ENCODE results near the gene PRSS16.
A peak's percentile ranks its signal among the peaks of the same experiment; 100 is the strongest.

PRSS16 gene

GRCh38 chr6:27288136-27289044, 40.9 kb downstream of the PRSS16 start:
- no peak for DNase-seq

GRCh38 chr6:27290065-27290849, 42.8 kb downstream of the PRSS16 start:
- DNase-seq: no peak

- no peak for DNase-seq
These were observed 43.3 kb downstream of the PRSS16 start for GRCh38 chr6:27290850-27291208.

- peak; percentile 61 for DNase-seq
These were observed 46.1 kb downstream of the PRSS16 start for GRCh38 chr6:27293436-27294098.

DNA sequence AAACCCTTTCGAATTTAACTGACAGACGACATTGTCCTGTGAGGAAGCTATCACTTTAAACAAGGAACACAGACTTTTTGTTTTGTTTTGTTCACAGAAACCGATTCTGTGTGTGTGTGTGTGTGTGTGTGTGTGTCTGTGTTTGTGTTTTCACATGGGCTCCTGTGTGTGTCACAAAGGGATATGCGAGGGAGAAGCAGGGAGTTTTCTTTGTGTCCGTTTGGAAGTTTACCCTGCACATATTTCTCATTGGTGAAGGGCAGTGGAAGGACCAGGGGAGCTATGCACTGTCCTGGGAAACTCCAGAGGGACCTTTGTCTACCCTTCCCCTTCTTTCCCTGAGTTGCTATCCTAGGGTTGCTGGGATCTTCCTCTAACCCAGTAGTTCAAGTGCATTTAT, 46.9 kb downstream of the PRSS16 start:
- DNase-seq: no peak

DNA sequence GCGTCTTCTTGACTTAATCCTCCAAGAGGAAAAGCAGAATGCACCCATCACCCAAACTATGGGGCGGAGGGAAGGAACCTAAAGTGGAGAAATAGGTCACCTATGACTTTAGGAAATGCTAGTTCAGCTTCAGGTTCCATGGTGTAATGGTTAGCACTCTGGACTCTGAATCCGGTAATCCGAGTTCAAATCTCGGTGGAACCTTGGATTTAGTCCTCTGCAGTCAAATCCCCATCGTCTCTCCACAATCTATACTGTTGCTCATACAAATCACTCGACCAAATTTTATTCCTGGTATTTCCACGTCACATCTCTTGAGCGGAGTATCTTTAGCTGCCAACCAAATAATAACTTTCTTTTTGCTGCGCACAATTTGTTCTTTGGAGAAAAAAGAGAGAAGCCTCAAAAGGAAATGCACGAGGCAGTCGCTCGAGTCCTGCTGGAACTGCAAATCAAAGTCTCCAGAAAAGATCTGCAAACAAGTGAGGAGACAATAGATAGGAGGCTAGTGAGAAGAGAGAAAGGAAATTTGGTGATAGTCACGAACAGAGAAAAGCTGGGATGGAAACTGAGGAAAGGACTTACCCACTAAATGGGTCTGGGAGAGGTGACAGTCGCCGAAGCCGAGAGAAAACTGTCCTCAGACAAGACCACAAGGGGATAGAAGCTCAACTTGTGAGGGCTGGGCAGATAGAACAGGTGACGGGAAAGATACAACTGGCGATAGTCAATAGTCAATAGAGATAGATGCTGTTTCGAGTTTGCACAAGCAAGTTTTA, 48.0 kb downstream of the PRSS16 start:
- DNase-seq: peak; percentile 84

DNA sequence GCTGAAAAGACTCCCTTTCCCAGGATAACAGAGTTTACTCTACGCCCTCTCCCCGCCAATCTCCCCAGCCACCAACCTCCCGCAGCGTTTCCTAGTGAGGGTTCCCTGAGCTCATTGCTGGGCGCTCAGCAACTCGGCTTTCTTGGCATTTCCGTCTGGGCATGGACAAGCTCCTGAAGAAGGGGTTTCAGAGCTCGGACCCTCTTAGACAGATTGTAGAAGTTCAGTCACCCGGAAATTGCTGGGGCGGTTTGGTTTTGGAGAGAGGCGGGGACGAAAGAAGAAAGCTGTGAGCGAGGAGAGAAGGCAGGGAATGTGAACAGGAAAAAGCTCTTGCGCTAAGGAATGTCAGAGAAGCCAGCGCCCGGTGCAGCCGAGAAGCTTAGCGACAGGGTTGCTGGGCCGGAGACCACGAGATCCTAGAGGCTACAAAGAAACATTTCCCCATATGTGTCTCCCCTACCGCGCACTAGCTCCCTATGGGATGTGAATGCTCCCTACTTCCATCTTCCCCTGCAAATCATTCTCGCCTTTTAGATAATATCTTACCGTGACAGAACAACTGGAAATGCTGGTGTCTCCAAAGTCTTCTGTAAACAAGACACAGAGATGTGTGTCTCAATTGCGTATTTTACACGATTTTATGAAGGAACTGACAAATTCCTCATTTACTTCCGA, 48.7 kb downstream of the PRSS16 start:
- peak; percentile 41 for DNase-seq

GRCh38 chr6:27297484-27297856, 50.0 kb downstream of the PRSS16 start:
- DNase-seq: no peak

DNA sequence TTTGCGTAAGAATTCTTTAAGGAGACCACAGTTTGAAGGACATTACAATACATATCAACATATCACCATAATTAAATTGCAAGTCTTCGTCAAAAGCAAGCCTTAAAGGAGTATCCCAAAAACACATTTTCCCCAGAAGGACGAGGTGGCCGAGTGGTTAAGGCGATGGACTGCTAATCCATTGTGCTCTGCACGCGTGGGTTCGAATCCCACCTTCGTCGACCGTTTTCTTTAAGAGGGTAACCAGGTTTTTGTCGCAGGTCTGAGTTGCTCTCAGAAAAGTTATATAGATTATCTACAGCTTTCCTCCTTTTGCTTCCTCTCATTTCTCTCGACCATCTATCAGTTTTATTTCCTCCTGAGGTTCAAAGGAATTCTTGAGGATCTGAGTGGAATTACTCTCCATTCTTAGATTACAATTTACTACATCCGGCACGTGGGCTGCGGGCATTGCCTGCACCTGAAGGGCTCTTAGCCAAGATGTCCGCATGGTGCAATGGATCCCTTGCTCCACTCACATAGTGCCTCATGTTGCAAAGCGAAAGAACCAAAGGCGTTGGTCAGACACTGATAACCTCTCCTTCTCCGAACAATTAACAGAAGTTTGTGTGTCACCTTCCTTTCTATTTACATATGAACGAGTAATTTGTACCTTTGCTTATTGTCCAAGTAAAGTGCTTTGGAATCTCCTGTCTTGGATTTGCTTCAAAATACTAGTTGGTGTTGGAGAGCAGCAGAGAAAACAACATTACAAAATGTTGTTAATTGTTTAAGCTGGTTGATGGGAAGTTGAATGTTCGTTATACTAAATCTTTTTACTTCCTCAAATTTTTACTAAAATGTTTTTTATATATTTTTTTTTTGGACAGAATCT, 50.6 kb downstream of the PRSS16 start:
- peak; percentile 29 for DNase-seq

DNA sequence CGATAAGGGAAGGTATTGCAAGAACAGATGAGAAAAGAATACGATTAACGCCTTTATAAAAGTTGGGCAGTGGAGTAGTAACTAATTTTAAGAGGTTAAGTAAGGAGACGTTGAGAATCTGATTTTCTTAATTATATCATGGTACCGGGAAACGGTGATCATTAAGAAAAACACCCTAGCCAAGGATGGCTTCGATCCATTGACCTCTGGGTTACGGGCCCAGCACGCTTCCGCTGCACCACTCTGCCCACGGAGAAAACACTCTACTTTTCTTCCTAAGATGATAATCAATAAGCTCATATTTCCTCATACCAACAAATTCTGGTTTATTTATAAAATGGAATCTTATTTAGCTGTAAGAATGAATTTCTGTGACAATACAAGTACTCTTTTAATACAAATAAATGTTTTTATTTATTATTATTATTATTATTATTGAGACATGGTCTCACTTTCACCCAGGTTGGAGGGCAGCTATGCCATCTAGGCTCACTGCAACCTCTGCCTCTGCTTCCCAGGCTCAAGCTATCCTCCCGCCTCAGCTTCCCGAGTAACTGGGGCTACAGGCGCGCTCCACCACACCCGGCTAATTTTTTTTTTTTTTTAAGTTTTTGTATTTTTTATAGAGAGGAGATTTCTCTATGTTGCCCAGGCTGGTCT, 56.2 kb downstream of the PRSS16 start:
- no peak for DNase-seq
